ENCODE data around the gene EPAS1. TPM values are rescaled to one million over a fixed set of nuclear protein-coding genes. Genes with fewer than 3 reads are reported as not detected.

EPAS1 gene
- total and polyA plus RNA-seq, 2 of the 13 experiments (the other 11 are each of a cell fraction or from before 2014, with no cell fraction given), result 47.1 to 182 TPM

DNA sequence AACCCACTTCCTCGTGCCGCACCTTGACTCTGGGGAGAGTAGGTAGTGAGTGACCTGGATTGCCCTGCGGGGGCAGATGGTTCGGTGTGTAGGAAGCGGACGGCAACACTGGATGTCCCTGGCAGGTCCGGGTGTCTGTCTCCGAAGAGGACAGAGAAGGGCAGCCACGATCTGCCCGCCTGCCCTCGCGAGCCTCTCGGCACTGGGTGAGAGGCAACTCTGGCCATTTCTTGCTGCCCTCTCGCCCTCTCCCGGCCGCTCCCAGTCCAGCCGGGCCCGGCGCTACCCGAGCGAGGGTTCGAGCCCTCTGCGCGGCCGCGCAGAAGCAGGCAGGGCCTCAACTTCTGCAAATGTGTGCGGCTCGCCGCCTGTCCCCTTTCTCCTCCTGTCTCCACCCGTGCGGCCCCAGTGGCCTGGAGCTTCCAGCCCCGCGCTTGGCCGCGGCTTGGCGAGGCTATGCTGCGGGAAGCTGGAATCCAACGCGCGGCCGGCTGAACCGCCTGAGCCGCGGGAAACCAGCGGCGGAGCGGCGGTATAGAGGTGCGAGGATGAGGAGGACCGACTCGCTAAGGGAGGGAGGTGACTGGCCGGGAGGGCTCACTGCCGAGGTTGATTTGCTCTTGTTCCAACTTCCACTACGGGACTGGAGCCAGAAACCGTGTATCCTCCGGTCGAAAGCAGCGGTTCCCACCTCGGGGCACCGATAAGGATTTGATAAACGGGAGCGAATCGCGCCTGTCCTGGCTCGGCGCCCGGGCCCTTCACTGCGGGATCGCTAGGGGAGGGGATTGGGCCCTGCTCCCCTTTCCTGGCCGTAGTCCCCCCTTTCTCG, 1.5 kb downstream of the EPAS1 start (continued):
- TF ChIP-seq, protein P1, sequence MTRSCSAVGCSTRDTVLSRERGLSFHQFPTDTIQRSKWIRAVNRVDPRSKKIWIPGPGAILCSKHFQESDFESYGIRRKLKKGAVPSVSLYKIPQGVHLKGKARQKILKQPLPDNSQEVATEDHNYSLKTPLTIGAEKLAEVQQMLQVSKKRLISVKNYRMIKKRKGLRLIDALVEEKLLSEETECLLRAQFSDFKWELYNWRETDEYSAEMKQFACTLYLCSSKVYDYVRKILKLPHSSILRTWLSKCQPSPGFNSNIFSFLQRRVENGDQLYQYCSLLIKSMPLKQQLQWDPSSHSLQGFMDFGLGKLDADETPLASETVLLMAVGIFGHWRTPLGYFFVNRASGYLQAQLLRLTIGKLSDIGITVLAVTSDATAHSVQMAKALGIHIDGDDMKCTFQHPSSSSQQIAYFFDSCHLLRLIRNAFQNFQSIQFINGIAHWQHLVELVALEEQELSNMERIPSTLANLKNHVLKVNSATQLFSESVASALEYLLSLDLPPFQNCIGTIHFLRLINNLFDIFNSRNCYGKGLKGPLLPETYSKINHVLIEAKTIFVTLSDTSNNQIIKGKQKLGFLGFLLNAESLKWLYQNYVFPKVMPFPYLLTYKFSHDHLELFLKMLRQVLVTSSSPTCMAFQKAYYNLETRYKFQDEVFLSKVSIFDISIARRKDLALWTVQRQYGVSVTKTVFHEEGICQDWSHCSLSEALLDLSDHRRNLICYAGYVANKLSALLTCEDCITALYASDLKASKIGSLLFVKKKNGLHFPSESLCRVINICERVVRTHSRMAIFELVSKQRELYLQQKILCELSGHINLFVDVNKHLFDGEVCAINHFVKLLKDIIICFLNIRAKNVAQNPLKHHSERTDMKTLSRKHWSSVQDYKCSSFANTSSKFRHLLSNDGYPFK (CRISPR knock-in tag; IDR thresholded peaks at IDR 0.05; ENCODE audit: borderline replicate concordance), result no peak
- TF ChIP-seq, protein P2, sequence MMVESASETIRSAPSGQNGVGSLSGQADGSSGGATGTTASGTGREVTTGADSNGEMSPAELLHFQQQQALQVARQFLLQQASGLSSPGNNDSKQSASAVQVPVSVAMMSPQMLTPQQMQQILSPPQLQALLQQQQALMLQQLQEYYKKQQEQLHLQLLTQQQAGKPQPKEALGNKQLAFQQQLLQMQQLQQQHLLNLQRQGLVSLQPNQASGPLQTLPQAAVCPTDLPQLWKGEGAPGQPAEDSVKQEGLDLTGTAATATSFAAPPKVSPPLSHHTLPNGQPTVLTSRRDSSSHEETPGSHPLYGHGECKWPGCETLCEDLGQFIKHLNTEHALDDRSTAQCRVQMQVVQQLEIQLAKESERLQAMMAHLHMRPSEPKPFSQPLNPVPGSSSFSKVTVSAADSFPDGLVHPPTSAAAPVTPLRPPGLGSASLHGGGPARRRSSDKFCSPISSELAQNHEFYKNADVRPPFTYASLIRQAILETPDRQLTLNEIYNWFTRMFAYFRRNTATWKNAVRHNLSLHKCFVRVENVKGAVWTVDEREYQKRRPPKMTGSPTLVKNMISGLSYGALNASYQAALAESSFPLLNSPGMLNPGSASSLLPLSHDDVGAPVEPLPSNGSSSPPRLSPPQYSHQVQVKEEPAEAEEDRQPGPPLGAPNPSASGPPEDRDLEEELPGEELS (CRISPR knock-in tag; IDR thresholded peaks at IDR 0.05), result no peak
- no peak for TF ChIP-seq CBFB (CRISPR knock-in tag; IDR thresholded peaks at IDR 0.05)
- TF ChIP-seq ZNF703 (CRISPR knock-in tag; IDR thresholded peaks at IDR 0.05; ENCODE audit: borderline replicate concordance), result no peak
- TF ChIP-seq FOXA3 (CRISPR knock-in tag; IDR thresholded peaks at IDR 0.05), result no peak
- TF ChIP-seq MAFK (conservative IDR thresholded peaks at IDR 0.05 in 1 of 2, IDR thresholded peaks at IDR 0.05 in 1 of 2; ENCODE audit: low read length in 2 of 2), result no peak
- TF ChIP-seq, protein P3, sequence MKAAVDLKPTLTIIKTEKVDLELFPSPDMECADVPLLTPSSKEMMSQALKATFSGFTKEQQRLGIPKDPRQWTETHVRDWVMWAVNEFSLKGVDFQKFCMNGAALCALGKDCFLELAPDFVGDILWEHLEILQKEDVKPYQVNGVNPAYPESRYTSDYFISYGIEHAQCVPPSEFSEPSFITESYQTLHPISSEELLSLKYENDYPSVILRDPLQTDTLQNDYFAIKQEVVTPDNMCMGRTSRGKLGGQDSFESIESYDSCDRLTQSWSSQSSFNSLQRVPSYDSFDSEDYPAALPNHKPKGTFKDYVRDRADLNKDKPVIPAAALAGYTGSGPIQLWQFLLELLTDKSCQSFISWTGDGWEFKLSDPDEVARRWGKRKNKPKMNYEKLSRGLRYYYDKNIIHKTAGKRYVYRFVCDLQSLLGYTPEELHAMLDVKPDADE (CRISPR knock-in tag; IDR thresholded peaks at IDR 0.05), result no peak
- TF ChIP-seq, protein P4, sequence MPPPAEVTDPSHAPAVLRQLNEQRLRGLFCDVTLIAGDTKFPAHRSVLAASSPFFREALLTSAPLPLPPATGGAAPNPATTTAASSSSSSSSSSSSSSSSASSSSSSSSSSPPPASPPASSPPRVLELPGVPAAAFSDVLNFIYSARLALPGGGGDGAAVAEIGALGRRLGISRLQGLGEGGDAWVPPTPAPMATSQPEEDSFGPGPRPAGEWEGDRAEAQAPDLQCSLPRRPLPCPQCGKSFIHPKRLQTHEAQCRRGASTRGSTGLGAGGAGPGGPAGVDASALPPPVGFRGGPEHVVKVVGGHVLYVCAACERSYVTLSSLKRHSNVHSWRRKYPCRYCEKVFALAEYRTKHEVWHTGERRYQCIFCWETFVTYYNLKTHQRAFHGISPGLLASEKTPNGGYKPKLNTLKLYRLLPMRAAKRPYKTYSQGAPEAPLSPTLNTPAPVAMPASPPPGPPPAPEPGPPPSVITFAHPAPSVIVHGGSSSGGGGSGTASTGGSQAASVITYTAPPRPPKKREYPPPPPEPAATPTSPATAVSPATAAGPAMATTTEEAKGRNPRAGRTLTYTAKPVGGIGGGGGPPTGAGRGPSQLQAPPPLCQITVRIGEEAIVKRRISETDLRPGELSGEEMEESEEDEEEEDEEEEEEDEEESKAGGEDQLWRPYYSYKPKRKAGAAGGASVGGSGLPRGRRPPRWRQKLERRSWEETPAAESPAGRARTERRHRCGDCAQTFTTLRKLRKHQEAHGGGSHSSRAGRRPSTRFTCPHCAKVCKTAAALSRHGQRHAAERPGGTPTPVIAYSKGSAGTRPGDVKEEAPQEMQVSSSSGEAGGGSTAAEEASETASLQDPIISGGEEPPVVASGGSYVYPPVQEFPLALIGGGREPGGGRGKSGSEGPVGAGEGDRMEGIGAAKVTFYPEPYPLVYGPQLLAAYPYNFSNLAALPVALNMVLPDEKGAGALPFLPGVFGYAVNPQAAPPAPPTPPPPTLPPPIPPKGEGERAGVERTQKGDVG (CRISPR knock-in tag; IDR thresholded peaks at IDR 0.05; ENCODE audit: borderline replicate concordance), result no peak
- no peak for TF ChIP-seq RFX1 (IDR thresholded peaks at IDR 0.05)
- peak; percentile 26 for TF ChIP-seq ZNF678 (CRISPR knock-in tag; IDR thresholded peaks at IDR 0.05)
- TF ChIP-seq, protein P5, sequence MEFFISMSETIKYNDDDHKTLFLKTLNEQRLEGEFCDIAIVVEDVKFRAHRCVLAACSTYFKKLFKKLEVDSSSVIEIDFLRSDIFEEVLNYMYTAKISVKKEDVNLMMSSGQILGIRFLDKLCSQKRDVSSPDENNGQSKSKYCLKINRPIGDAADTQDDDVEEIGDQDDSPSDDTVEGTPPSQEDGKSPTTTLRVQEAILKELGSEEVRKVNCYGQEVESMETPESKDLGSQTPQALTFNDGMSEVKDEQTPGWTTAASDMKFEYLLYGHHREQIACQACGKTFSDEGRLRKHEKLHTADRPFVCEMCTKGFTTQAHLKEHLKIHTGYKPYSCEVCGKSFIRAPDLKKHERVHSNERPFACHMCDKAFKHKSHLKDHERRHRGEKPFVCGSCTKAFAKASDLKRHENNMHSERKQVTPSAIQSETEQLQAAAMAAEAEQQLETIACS (CRISPR knock-in tag; IDR thresholded peaks at IDR 0.05), result no peak
- no peak for TF ChIP-seq ZNF235 (CRISPR knock-in tag; IDR thresholded peaks at IDR 0.05; ENCODE audit: borderline replicate concordance)
- no peak; the same call in 1 of the 2 replicates for TF ChIP-seq ZNF501 (CRISPR knock-in tag; IDR thresholded peaks at IDR 0.05)
- TF ChIP-seq ARNTL (CRISPR knock-in tag; IDR thresholded peaks at IDR 0.05), result no peak; the same call in 1 of the 2 replicates
- TF ChIP-seq JUNB (CRISPR knock-in tag; IDR thresholded peaks at IDR 0.05; ENCODE audit: borderline replicate concordance), result no peak
- TF ChIP-seq, protein P6, sequence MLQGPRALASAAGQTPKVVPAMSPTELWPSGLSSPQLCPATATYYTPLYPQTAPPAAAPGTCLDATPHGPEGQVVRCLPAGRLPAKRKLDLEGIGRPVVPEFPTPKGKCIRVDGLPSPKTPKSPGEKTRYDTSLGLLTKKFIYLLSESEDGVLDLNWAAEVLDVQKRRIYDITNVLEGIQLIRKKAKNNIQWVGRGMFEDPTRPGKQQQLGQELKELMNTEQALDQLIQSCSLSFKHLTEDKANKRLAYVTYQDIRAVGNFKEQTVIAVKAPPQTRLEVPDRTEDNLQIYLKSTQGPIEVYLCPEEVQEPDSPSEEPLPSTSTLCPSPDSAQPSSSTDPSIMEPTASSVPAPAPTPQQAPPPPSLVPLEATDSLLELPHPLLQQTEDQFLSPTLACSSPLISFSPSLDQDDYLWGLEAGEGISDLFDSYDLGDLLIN (CRISPR knock-in tag; IDR thresholded peaks at IDR 0.05; ENCODE audit: borderline replicate concordance), result no peak
